ENCODE data around the gene HMGN4. TPM values are rescaled to one million over a fixed set of nuclear protein-coding genes. Genes with fewer than 3 reads are reported as not detected.

Gene HMGN4
- total RNA-seq, 3 donors from 2014 or later: 57.0 to 96.6 (median 82.6) TPM

GRCh38 chr6:26575494-26575939, 37.4 kb downstream of the HMGN4 start:
- Histone ChIP-seq H3K27ac (no peak overlapping the region), H3K27me3 (peaks cover 0 to 29% of the 10 kb centered on the region in 2 donors), H3K4me1 (no peaks in the 10 kb centered on the region), H3K36me3 (no peaks in the 10 kb centered on the region), H3K9me3 (peaks cover 0 to 19% of the 10 kb centered on the region in 2 donors), H3K4me3 (no peak overlapping the region)
- DNase-seq (ENCODE audit: low spot score in 2 of 2): no peak
- TF ChIP-seq POLR2A (IDR thresholded peaks at IDR 0.05) (no peak), POLR2AphosphoS5 (IDR thresholded peaks at IDR 0.05) (no peak), CTCF (IDR thresholded peaks at IDR 0.05) (no peak)
- intact Hi-C loops (cut with DNase I; ENCODE audit: low total_unique reads): no loop called here

- H3K4me3 ChIP-seq: no peak overlapping the region
- peaks cover 0 to 19% of the 10 kb centered on the region in 2 donors for H3K9me3 ChIP-seq
- no peaks in the 10 kb centered on the region for H3K36me3 ChIP-seq
- H3K27me3 ChIP-seq: peaks cover 0 to 33% of the 10 kb centered on the region in 2 donors
- no peak overlapping the region for H3K27ac ChIP-seq
- no peaks in the 10 kb centered on the region for H3K4me1 ChIP-seq
- no peak for TF ChIP-seq POLR2A (IDR thresholded peaks at IDR 0.05)
- no peak for DNase-seq (ENCODE audit: low spot score in 2 of 2)
- intact Hi-C loops (cut with DNase I; ENCODE audit: low total_unique reads): no loop called here
Measured at GRCh38 chr6:26576407-26576843, 38.3 kb downstream of the HMGN4 start.

GRCh38 chr6:26576929-26577719, 39.0 kb downstream of the HMGN4 start:
- Histone ChIP-seq H3K9me3 (peaks cover 0 to 19% of the 10 kb centered on the region in 2 donors), H3K27ac (no peak overlapping the region), H3K4me3 (peak overlapping the region; percentile 12 to 46 (median 12)), H3K4me1 (no peaks in the 10 kb centered on the region), H3K27me3 (peaks cover 0 to 34% of the 10 kb centered on the region in 2 donors), H3K36me3 (no peaks in the 10 kb centered on the region)
- no peak for DNase-seq (ENCODE audit: low spot score in 2 of 2)
- intact Hi-C loops (cut with DNase I; ENCODE audit: low total_unique reads): no loop called here
- no peak for TF ChIP-seq POLR2A (IDR thresholded peaks at IDR 0.05)
- no peak for TF ChIP-seq POLR2AphosphoS5 (IDR thresholded peaks at IDR 0.05)
- no peak for TF ChIP-seq CTCF (IDR thresholded peaks at IDR 0.05)

- H3K4me3 ChIP-seq: peak overlapping the region in 2 of 3 donors; percentile 12 to 46
- no peak for DNase-seq (ENCODE audit: low spot score in 2 of 2)
- peaks cover 0 to 19% of the 10 kb centered on the region in 2 donors for H3K9me3 ChIP-seq
- H3K27me3 ChIP-seq: peaks cover 0 to 34% of the 10 kb centered on the region in 2 donors
- intact Hi-C loops (cut with DNase I; ENCODE audit: low total_unique reads): no loop called here
- H3K36me3 ChIP-seq: no peaks in the 10 kb centered on the region
- TF ChIP-seq POLR2A (IDR thresholded peaks at IDR 0.05) (no peak), CTCF (IDR thresholded peaks at IDR 0.05) (no peak), POLR2AphosphoS5 (IDR thresholded peaks at IDR 0.05) (no peak)
- H3K27ac ChIP-seq: no peak overlapping the region
- no peaks in the 10 kb centered on the region for H3K4me1 ChIP-seq
Measured at GRCh38 chr6:26577720-26578072, 39.5 kb downstream of the HMGN4 start.

GRCh38 chr6:26578279-26578678, 40.1 kb downstream of the HMGN4 start:
- no peak overlapping the region for H3K27ac ChIP-seq
- TF ChIP-seq CTCF (IDR thresholded peaks at IDR 0.05): no peak
- TF ChIP-seq POLR2A (IDR thresholded peaks at IDR 0.05): no peak
- no peak for TF ChIP-seq POLR2AphosphoS5 (IDR thresholded peaks at IDR 0.05)
- H3K27me3 ChIP-seq: peaks cover 0 to 34% of the 10 kb centered on the region in 2 donors
- intact Hi-C loops (cut with DNase I; ENCODE audit: low total_unique reads): no loop called here
- H3K36me3 ChIP-seq: no peaks in the 10 kb centered on the region
- H3K4me3 ChIP-seq: no peak overlapping the region
- peaks cover 0 to 19% of the 10 kb centered on the region in 2 donors for H3K9me3 ChIP-seq
- DNase-seq (ENCODE audit: low spot score in 2 of 2): no peak
- no peaks in the 10 kb centered on the region for H3K4me1 ChIP-seq

Measured in breast epithelium (tissue), 4 donors.